ENCODE data around the gene GLUD1.
"Not testable (repeated sequence)": the region's sequence is repeated elsewhere in the genome, so short reads cannot be mapped to it uniquely, and the experiment has no call there.

Gene GLUD1

GRCh38 chr10:87094373-87095235 is at the start of gene GLUD1, which contains the start of gene SHLD2:
TSS of gene GLUD1 (minus strand) at chr10:87094843. CDS start at chr10:87094769, 74 bp downstream.
TSS of gene SHLD2 (plus strand) at chr10:87095206. CDS start at chr10:87151355, 56,149 bp downstream.
- TF ChIP-seq CTCF (IDR thresholded peaks at IDR 0.05), result no peak
- peak; percentile 94 for DNase-seq (ENCODE audit: low spot score)
- Histone ChIP-seq H3K4me3 (peak within 1 kb of the TSS; percentile 91), H3K27ac (peak within 1 kb of the TSS; percentile 97 to 99)

- not testable (repeated sequence) for H3K4me3 ChIP-seq; DNase-seq (ENCODE audit: low spot score)
- peak overlapping the region in 1 of 2 donors; percentile 31 for H3K27ac ChIP-seq
Observed at GRCh38 chr10:87143109-87143418, 48.4 kb upstream of the GLUD1 start.

- peak overlapping the region in 1 of 2 donors; percentile 31 for H3K27ac ChIP-seq
- H3K4me3 ChIP-seq; DNase-seq (ENCODE audit: low spot score): not testable (repeated sequence)
Observed at GRCh38 chr10:87142230-87143108, 47.8 kb upstream of the GLUD1 start.

- H3K4me3 ChIP-seq; H3K27ac ChIP-seq; DNase-seq (ENCODE audit: low spot score): not testable (repeated sequence)
Observed at GRCh38 chr10:87137478-87137877, 42.8 kb upstream of the GLUD1 start.

- not testable (repeated sequence) for H3K27ac ChIP-seq; H3K4me3 ChIP-seq; DNase-seq (ENCODE audit: low spot score)
Observed at GRCh38 chr10:87134440-87134839, 39.8 kb upstream of the GLUD1 start.

- H3K27ac ChIP-seq; H3K4me3 ChIP-seq; DNase-seq (ENCODE audit: low spot score): not testable (repeated sequence)
Observed at GRCh38 chr10:87133936-87134335, 39.3 kb upstream of the GLUD1 start.

- DNase-seq (ENCODE audit: low spot score); H3K4me3 ChIP-seq: not testable (repeated sequence)
Observed at GRCh38 chr10:87132176-87132575, 37.5 kb upstream of the GLUD1 start.

GRCh38 chr10:87127607-87128156 is 33.0 kb upstream of the GLUD1 start:
- H3K4me3 ChIP-seq, H3K27ac ChIP-seq: not testable (repeated sequence)

More at GRCh38 chr10:87132176-87132575, 37.5 kb upstream of the GLUD1 start:
- H3K27ac ChIP-seq, result not testable (repeated sequence)

GRCh38 chr10:87127048-87127447 is 32.4 kb upstream of the GLUD1 start:
- H3K27ac ChIP-seq; H3K4me3 ChIP-seq; DNase-seq (ENCODE audit: low spot score): not testable (repeated sequence)

More at GRCh38 chr10:87127607-87128156, 33.0 kb upstream of the GLUD1 start:
- DNase-seq (ENCODE audit: low spot score), result not testable (repeated sequence)

- H3K27ac ChIP-seq; H3K4me3 ChIP-seq; DNase-seq (ENCODE audit: low spot score): not testable (repeated sequence)
Observed at GRCh38 chr10:87123351-87123750, 28.7 kb upstream of the GLUD1 start.

- not testable (repeated sequence) for H3K4me3 ChIP-seq; H3K27ac ChIP-seq; DNase-seq (ENCODE audit: low spot score)
Observed at GRCh38 chr10:87119029-87119428, 24.4 kb upstream of the GLUD1 start.

- H3K27ac ChIP-seq; DNase-seq (ENCODE audit: low spot score); H3K4me3 ChIP-seq: not testable (repeated sequence)
Observed at GRCh38 chr10:87118122-87118521, 23.5 kb upstream of the GLUD1 start.
